ENCODE data around the gene IFI27L1. TPM values are rescaled to one million over a fixed set of nuclear protein-coding genes. Genes with fewer than 3 reads are reported as not detected.
A peak's percentile ranks its signal among the peaks of the same experiment; 100 is the strongest.

Gene IFI27L1, protein sequence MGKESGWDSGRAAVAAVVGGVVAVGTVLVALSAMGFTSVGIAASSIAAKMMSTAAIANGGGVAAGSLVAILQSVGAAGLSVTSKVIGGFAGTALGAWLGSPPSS
- 21.5 and 24.7 TPM in 2 replicates for total RNA-seq

DNA sequence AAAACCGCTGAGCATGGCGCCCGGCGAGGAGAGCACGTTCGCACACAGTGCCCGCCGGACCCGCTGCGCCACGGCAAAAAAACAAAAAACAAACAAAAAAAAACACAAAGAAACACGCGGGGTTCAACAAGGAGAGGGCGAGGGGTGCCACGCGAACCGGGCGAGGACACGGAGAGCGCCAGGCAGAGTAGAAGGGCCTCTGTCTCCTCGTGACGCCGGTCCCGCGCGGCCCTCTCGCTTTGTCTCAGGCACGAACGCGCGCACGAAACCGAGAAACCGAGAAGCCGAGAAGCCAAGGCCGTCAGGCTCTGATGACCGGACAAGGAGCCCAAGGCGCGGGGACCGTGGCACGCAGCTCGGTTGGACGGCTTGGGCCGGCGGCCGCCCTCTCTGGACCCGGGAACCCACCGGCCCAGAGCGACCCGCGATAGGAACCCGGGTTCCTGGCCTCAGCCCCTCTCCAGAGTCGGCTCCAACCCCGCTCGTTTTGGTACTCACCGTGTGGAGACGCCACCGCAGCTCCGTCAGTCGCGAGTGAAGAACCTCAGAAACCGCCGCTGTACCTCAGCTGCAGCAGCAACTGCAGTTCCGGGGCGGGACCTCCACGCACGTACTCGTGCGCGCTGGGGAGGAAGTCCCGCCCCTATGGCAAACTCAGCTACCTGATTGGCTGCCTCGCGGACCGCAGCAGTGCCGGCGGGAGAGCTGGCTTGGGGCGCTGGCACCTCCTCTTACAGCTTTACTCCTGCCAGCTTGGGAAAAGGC, at the start of gene IFI27L1, which contains the start of gene DDX24:
Gene IFI27L1 (plus strand): TSS at position 690 of the 765 bp plus-strand sequence. CDS start 15,628 bp downstream, outside the sequence.
Gene DDX24 (minus strand): TSS at position 582 of the 765 bp plus-strand sequence. CDS start 1,460 bp downstream, outside the sequence.
- peak; percentile 71 for DNase-seq (ENCODE audit: low read depth)
- Histone ChIP-seq H3K36me3 (ENCODE audit: control insufficient read depth, insufficient read depth, low read length) (peaks cover 3% of the 10 kb centered on the region), H3K27me3 (ENCODE audit: control insufficient read depth, insufficient read depth, low read length) (no peaks in the 10 kb centered on the region), H3K4me3 (ENCODE audit: low read depth, low read length) (peak within 1 kb of the TSS; percentile 88)
- TF ChIP-seq, protein P1, sequence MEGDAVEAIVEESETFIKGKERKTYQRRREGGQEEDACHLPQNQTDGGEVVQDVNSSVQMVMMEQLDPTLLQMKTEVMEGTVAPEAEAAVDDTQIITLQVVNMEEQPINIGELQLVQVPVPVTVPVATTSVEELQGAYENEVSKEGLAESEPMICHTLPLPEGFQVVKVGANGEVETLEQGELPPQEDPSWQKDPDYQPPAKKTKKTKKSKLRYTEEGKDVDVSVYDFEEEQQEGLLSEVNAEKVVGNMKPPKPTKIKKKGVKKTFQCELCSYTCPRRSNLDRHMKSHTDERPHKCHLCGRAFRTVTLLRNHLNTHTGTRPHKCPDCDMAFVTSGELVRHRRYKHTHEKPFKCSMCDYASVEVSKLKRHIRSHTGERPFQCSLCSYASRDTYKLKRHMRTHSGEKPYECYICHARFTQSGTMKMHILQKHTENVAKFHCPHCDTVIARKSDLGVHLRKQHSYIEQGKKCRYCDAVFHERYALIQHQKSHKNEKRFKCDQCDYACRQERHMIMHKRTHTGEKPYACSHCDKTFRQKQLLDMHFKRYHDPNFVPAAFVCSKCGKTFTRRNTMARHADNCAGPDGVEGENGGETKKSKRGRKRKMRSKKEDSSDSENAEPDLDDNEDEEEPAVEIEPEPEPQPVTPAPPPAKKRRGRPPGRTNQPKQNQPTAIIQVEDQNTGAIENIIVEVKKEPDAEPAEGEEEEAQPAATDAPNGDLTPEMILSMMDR (IDR thresholded peaks at IDR 0.05; ENCODE audit: insufficient read depth, low read length, poor library complexity, severe bottlenecking): no peak

DNA sequence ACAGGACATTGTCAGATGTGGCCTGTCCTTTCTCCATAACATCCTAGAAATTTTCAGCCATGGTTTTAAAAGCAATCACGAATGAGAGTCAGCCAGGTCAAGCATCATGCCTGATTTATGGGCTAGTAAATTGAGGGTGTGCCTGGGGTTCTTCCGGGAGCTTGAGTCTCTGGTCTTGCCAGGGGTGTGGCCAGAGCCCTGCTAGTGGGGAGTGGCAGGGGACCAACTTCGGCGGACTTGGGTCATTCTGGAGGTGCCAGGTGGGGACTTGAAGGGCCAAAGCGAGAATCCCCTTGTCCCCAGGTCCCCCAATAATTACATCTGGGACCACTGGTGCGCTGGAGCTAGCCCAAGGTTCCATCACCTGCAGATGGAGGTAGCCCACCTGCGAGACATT, 49.2 kb upstream of the IFI27L1 start:
- H3K27me3 ChIP-seq (ENCODE audit: control insufficient read depth, insufficient read depth, low read length): no peaks in the 10 kb centered on the region

DNA sequence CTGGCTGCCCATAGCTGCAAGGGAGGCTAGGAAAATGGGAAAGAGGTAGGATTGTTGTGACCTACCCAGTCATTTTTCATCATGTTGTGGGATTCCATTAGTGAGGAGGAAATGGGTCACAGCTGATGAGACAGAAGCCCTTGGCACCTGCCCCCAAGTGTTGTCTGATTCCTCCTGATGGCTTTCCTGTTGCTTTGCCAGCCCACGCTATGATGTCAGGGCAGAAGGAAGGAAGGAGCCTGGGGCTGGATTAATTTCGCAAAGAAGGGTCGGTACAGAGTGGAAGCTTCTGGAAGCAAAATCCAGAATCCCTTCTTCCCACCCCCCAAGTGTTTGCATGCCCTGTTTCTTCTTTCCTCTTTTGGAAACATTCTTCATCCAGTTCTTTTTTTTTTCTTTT, 46.2 kb upstream of the IFI27L1 start:
- H3K4me3 ChIP-seq (ENCODE audit: low read depth, low read length): no peak overlapping the region

More for the DNA sequence above, 49.2 kb upstream of the IFI27L1 start:
- no peak for DNase-seq (ENCODE audit: low read depth)
- Histone ChIP-seq H3K4me3 (ENCODE audit: low read depth, low read length) (no peak overlapping the region), H3K36me3 (ENCODE audit: control insufficient read depth, insufficient read depth, low read length) (no peaks in the 10 kb centered on the region)
- TF ChIP-seq, protein P1 (IDR thresholded peaks at IDR 0.05; ENCODE audit: insufficient read depth, low read length, poor library complexity, severe bottlenecking): no peak

DNA sequence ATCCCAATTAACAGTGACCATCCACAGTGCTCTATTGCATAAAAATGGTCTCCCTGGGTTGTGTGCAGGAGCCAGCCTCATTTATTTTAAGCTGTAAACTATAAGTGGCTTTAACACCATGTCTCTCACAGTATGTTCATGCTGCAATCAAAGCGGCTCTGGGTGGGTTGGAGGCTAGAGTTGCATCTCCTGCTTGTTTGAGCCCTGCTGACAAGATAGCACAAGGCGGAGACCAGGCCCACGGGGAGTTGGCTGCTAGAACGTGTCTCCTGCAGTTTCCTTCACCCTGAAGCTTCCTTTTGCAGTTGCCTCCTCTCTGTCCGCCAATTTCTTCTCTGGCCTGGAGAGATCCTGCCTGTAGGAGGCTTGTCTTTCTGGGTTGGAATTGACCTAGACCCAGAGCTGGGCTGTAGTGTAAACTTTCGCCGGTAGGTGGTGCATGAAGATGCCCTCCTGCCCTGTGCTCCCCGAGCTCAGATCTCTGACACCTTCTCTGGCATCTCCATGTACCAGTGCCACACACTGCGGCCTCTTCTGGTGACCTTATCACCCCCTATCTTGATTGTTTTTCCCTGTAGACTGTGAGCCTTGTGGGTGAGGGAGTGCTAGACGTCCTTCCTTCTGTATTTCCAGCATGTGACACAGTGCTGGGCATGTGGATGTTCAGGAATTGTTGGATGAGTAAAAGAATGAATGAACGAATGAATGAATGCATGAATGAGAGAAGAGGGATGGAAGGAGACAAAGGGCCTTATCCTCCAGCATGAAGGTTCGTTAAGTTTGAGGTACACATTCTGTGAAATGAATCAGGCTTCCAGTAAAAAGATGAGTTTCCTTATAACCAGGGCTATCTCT, 44.6 kb upstream of the IFI27L1 start:
- Histone ChIP-seq H3K27me3 (ENCODE audit: control insufficient read depth, insufficient read depth, low read length) (no peaks in the 10 kb centered on the region), H3K4me3 (ENCODE audit: low read depth, low read length) (no peak overlapping the region), H3K36me3 (ENCODE audit: control insufficient read depth, insufficient read depth, low read length) (no peaks in the 10 kb centered on the region)
- no peak for DNase-seq (ENCODE audit: low read depth)
- TF ChIP-seq, protein P1 (IDR thresholded peaks at IDR 0.05; ENCODE audit: insufficient read depth, low read length, poor library complexity, severe bottlenecking): peak; percentile 89

More for the DNA sequence above, 46.2 kb upstream of the IFI27L1 start:
- Histone ChIP-seq H3K27me3 (ENCODE audit: control insufficient read depth, insufficient read depth, low read length) (no peaks in the 10 kb centered on the region), H3K36me3 (ENCODE audit: control insufficient read depth, insufficient read depth, low read length) (no peaks in the 10 kb centered on the region)
- TF ChIP-seq, protein P1 (IDR thresholded peaks at IDR 0.05; ENCODE audit: insufficient read depth, low read length, poor library complexity, severe bottlenecking): no peak
- DNase-seq (ENCODE audit: low read depth): no peak

DNA sequence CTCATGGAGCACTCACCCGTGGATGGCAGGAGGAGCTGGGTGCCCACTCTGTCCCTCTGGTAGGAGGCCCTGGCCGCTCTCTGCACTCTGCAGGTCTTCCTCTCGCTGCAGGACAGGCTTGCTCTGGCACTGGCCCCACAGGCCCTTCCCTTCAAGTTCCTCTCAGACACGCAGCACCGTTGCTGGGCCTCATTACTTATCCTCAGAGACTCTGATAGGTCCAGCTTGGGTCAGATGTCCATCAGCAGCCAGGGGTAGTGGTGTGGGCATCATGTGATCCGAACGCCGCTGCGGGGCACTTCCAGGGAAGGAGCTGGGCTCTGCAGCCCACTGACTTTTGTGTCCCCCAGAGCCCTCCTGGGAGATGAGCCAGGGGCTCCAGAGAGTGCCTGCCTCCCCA, 43.2 kb upstream of the IFI27L1 start:
- no peak overlapping the region for H3K4me3 ChIP-seq (ENCODE audit: low read depth, low read length)
- no peaks in the 10 kb centered on the region for H3K27me3 ChIP-seq (ENCODE audit: control insufficient read depth, insufficient read depth, low read length)
- TF ChIP-seq, protein P1 (IDR thresholded peaks at IDR 0.05; ENCODE audit: insufficient read depth, low read length, poor library complexity, severe bottlenecking): no peak
- no peak for DNase-seq (ENCODE audit: low read depth)
- no peaks in the 10 kb centered on the region for H3K36me3 ChIP-seq (ENCODE audit: control insufficient read depth, insufficient read depth, low read length)
